ENCODE data around the gene SPNS3.

The SPNS3 gene

DNA sequence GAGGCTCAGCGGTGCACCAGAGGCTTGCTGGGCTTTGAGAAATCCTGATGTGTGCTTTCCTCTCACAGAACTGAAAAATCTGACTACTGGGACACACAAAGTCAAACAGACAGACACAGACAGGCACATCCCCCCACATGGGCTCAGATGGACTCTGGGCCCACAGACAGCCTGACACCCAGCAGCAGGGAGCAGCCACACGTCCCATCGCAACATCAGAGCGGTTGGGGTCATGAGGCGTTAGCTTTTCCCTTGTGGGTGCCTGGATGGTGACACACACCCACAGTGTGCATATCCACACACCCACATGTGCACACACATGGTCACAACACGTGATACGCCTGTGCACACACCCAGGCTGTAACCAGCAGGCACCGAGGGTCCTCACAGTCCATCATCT is 6.3 kb downstream of the SPNS3 start:
- TF ChIP-seq JUND (IDR thresholded peaks at IDR 0.05; ENCODE audit: low read depth), result no peak
- no peak for DNase-seq (ENCODE audit: low read depth in 1 of 2, low spot score in 1 of 2)

DNA sequence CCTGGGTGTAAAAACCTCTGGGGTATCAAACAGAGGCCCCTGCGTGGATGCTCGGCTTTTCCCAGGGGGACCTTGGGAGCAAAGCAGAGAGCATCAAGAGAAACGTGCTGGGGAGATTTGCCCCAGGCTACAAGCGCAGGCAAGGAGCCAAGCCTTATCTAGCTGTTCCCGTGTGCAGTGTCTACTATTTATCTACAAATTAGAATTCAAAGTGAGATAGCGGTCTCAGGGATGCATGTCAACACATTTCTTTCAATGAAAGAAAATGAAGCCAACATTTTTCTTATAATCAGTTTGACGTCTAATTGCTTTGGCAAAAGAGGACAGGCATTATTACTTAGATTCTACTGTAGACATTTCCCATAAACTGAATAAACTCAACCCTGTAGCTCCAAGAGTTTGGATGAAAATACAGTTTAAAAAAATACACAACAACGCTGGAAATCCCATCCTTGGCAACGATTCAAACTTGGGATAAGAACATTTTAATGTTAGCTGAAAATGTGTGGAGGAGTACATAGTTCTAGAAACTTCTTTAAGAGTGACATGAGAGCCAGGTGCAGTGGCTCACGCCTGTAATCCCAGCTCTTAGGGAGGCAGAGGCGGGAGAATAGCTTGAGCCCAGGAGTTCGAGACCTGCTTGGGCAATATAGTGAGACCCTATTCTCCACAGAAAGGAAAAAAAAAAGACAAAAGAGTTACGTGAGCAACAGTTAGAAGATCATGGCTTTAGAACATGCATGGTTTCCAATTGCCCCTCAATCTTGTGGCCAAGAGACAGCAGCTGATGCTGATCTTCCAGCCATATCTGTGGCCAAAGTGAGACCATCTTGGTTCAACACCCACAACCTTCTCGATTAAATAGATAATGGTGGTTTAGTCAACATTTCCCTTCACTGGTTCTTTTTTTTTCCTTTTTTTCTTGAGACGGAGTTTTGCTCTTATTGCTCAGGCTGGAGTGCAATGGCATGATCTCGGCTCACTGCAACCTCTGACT is 7.2 kb downstream of the SPNS3 start:
- no peak for DNase-seq (ENCODE audit: low read depth in 1 of 2, low spot score in 1 of 2)
- in situ Hi-C loops (cut with HindIII; ENCODE audit: low pct_unique_long_range_greater_than_20kb, low sequenced_read_pairs), result no loop called here

More for the DNA sequence above, 6.3 kb downstream of the SPNS3 start:
- in situ Hi-C loops (cut with HindIII; ENCODE audit: low pct_unique_long_range_greater_than_20kb, low sequenced_read_pairs), result no loop called here

DNA sequence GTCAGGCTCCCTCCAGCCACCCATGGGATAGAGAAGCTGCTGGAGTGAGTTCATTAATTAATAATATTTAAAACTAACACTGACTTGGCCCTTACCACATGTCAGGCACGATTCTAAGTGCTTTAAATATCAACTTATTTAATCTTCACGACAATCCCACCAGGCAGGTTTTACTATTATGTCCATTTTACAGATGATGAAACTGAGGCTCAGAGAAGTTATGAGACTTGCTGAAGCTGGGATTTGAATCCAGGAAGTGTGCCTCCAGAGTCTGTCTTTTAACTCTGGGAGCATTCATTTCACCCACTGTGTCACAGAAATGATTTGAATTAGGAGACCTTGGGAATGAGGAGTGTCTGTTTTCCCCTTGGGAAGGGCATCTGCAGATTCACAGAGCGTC is 8.8 kb downstream of the SPNS3 start:
- no peak for DNase-seq (ENCODE audit: low read depth in 1 of 2, low spot score in 1 of 2)
- TF ChIP-seq JUND (IDR thresholded peaks at IDR 0.05; ENCODE audit: low read depth), result no peak
- in situ Hi-C loops (cut with HindIII; ENCODE audit: low pct_unique_long_range_greater_than_20kb, low sequenced_read_pairs), result no loop called here

More for the DNA sequence above, 7.2 kb downstream of the SPNS3 start:
- TF ChIP-seq JUND (IDR thresholded peaks at IDR 0.05; ENCODE audit: low read depth), result no peak

DNA sequence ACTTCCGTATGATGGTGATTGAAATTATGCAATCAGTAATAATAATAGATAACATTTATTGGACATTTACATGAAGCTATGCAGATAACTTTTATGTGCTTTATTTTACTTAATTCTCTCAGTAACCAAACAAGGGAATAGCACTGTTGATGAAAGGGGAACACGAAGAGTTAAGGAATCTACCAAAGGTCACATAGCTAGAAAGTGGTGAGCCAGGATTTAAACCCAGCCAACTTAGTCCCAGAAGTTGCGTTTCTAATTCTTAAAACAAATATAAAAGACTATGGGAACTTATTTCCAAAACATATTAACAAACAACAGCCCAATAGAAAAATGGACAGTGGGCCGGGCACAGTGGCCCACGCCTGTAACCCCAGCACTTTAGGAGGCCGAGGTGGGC is 9.7 kb downstream of the SPNS3 start:
- DNase-seq (ENCODE audit: low read depth in 1 of 2, low spot score in 1 of 2), result no peak
- in situ Hi-C loops (cut with HindIII; ENCODE audit: low pct_unique_long_range_greater_than_20kb, low sequenced_read_pairs), result no loop called here
- no peak for TF ChIP-seq JUND (IDR thresholded peaks at IDR 0.05; ENCODE audit: low read depth)

DNA sequence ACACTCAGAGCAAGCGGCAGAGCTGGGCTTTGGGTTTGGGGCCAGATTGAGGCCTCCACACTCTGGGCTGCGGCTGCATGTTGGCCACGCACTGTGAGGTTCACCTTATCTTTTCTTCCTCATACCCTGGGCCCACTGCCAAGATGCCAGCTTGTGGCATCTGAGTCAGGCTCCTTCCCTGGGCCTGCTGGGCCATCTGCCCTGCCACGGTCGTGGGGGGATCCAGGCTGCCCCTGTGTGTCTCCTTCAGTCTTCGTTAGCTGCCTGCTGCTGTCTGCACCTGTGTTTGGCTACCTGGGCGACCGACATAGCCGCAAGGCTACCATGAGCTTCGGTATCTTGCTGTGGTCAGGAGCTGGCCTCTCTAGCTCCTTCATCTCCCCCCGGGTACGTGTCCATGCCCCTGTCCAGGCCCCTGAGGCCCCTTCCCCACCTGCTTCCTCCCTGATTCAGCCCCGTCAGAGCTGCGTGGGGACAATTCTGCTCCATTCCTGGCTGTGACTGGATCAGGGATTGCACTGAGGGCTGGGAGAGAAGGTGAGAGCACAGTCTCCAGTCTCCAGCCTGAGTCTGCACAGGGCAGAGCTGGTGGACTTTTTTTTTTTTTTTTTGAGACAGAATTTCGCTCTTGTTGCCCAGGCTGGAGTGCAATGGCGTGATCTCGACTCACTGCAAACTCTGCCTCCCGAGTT is 11.2 kb downstream of the SPNS3 start:
- no peak for DNase-seq (ENCODE audit: low read depth in 1 of 2, low spot score in 1 of 2)
- no peak for TF ChIP-seq JUND (IDR thresholded peaks at IDR 0.05; ENCODE audit: low read depth)
- in situ Hi-C loops (cut with HindIII; ENCODE audit: low pct_unique_long_range_greater_than_20kb, low sequenced_read_pairs), result no loop called here

DNA sequence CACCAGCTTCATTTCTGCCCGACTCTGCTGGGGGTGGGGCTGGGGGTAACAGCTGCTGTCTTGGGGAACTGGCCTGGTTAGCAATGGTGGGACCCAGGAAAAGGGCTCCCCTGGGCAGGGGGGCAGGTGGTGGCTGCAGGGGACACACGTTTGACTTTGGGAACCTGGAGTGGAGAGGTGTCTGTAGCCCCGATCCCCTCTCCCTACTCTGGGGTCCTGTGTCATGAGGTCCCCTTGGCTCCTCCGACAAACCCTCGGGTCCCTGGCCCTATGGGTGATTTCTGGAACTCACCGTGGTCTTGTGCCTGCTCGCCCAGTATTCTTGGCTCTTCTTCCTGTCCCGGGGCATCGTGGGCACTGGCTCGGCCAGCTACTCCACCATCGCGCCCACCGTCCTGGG is 12.0 kb downstream of the SPNS3 start:
- DNase-seq (ENCODE audit: low read depth in 1 of 2, low spot score in 1 of 2), result no peak
- in situ Hi-C loops (cut with HindIII; ENCODE audit: low pct_unique_long_range_greater_than_20kb, low sequenced_read_pairs), result no loop called here
- TF ChIP-seq JUND (IDR thresholded peaks at IDR 0.05; ENCODE audit: low read depth), result no peak

DNA sequence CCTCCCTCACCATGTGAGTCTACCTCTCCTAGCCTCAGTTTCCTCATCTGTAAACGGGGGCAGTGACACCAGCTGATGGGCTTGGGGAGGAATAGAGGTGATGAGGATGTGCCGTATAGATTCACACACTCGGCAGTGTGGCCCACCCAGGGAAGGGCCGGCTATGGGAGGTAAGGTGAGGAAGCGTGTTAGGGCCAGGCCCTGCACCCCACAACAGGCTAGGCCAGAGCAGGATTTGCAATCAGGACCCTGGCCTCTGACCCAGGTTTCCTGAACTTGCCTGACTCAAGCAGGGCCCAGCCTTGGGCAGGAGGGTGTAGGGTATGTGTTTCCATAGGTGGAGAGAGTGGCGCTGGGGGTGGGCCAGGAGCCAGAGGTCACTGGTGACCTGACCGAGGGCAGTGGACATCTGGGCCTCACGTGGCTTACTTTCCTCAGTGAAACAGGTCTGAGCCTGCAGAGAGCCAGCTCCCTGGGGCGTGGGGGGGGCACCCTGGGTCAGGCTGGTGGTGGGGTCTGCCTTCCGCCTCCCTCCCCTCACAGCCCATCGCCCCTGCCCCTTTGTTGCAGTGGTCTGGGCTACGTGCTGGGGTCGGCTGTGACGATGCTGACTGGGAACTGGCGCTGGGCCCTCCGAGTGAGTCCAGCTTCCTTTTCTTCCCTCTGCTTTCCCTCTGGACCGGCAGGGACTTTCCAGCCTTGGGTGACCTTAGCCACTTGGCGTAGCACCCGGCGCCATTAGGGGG is 12.8 kb downstream of the SPNS3 start:
- DNase-seq (ENCODE audit: low read depth in 1 of 2, low spot score in 1 of 2), result no peak
- no peak for TF ChIP-seq JUND (IDR thresholded peaks at IDR 0.05; ENCODE audit: low read depth)
- in situ Hi-C loops (cut with HindIII; ENCODE audit: low pct_unique_long_range_greater_than_20kb, low sequenced_read_pairs), result no loop called here

DNA sequence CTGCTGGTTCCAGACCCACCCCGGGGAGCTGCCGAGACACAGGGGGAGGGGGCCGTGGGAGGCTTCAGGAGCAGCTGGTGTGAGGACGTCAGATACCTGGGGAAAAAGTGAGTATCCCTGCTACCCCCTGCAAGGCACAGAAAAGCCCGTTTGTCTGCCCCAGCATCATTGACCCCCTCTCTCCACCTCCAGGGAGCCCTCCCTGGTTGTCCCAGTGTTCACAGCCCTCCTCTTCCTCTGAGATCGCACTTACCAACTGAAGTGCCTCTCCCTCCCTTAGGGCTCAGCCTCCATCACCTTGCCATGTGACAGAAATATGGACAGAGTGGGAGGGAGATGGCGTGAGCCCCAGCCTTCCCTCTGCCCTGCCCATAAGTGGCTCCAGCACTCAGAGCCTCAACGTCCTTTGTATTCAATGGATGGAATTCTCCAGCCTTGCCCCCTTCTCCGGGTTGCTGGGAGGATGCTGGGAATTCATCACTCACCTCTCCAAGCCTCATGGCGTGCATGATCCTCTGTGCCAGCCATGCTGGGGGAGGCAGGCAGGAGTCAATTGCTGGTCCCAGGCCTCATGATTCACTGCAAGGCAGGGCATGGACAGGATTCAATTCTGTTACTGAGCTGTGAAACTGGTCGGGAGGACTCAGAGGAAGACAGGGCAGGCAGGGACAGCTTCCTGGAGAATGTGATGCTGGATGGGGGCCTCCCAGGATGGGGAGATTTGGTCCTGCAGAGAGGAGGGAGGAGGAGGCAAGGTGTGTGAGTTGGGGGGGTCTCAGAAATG is 14.6 kb downstream of the SPNS3 start:
- no peak for DNase-seq (ENCODE audit: low read depth in 1 of 2, low spot score in 1 of 2)
- in situ Hi-C loops (cut with HindIII; ENCODE audit: low pct_unique_long_range_greater_than_20kb, low sequenced_read_pairs), result no loop called here

DNA sequence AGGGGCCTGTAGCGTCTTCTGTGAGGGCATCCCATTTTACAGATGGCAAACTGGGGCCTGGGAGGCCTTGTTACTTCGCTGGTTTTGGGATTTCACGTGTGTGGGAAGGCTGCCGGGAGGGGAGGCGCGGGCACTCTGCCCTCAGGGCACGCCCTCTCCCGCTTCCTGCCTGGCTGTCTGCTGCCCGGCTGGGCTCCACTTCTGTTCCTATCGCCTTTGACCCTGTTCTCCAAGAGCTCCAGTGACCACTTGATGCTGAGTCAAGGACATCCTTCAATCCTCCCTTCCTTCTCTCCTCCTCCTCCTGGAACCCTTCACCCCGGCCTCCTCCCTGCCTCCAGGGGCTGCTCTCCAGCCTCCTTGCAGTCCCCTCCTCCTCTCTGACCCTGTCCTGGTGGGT is 16.0 kb downstream of the SPNS3 start:
- no peak for DNase-seq (ENCODE audit: low read depth in 1 of 2, low spot score in 1 of 2)
- in situ Hi-C loops (cut with HindIII; ENCODE audit: low pct_unique_long_range_greater_than_20kb, low sequenced_read_pairs), result no loop called here
- no peak for TF ChIP-seq JUND (IDR thresholded peaks at IDR 0.05; ENCODE audit: low read depth)

More for the DNA sequence above, 14.6 kb downstream of the SPNS3 start:
- no peak for TF ChIP-seq JUND (IDR thresholded peaks at IDR 0.05; ENCODE audit: low read depth)

DNA sequence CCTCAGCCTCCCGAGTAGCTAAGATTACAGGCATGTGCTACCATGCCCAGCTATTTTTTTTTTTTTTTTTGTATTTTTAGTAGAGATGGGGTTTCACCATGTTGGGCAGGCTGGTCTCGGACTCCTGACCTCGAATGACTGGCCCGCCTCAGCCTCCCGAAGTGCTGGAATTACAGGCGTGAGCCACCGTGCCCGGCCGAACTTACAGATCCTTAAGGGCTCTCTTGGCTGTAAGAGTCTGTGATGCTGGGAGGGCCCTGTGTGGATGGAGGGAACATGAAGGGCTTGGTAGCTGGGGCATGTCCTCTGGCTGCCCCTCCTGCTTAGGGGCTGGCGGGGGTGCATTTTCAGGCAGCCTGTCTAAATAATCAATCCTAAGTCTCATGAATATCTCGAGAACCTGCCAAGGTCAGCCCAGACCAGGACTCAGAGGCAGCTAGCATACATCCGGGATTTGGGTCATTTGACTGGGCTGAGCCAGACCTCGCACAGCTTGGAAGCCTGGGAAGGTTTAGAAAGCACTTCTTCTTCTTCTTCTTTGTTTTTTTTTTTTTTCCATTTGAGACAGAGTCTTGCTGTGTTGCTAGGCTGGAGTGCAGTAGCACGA is 17.1 kb downstream of the SPNS3 start:
- no peak for TF ChIP-seq JUND (IDR thresholded peaks at IDR 0.05; ENCODE audit: low read depth)
- in situ Hi-C loops (cut with HindIII; ENCODE audit: low pct_unique_long_range_greater_than_20kb, low sequenced_read_pairs), result no loop called here
- DNase-seq (ENCODE audit: low read depth in 1 of 2, low spot score in 1 of 2), result no peak

DNA sequence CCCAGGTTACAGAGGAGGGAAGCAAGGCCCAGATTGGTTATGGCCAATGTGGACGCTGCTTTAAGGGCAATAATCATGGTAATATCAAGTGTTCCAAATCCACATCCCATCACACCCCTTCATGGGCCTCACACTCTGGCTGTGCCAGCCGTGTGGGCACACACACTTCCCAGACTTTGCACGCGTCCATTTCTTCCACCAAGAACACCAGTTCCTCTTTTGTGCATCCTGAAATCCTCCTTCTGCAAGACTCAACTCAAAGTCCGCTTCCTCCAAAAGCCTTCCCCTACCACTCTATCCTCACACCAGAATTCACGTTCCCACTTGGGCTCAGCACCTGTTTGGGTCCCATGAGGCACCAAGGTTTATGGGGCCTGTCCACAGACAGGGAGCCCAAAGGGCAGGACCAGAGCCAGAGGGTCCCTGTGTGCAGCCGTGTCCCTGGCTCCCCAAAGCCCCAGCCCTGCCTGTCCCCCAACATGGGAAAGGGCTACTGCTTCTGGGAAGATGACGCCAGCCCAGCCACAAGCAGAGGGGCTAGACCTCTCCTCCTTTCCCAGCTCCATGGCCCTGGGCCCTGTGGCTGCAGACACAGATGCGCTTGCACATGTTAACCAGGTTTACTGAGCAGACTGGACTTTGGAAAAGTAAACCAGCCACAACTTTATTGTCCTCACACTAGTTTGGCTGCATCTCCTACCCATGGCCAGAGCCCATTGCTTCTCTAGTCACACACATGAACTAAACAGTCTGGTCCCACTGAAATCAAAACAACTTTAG is 20.3 kb downstream of the SPNS3 start:
- DNase-seq (ENCODE audit: low read depth in 1 of 2, low spot score in 1 of 2), result no peak
- TF ChIP-seq JUND (IDR thresholded peaks at IDR 0.05; ENCODE audit: low read depth), result no peak
- in situ Hi-C loops (cut with HindIII; ENCODE audit: low pct_unique_long_range_greater_than_20kb, low sequenced_read_pairs), result no loop called here
